Medulla oblongata (tissue), 1 donor: ENCODE data around the gene NECAP2.
"Not testable (repeated sequence)": the region's sequence is repeated elsewhere in the genome, so short reads cannot be mapped to it uniquely, and the experiment has no call there.

Experiments used
- DNase-seq: peaks from one replicate; pipeline ENCODE4 v3.0.0-alpha.2; 2015; ENCODE audit errors: extremely low spot score

The NECAP2 gene

GRCh38 chr1:16497474-16497904 is 57.0 kb downstream of the NECAP2 start:
- DNase-seq: peak; percentile 6

DNA sequence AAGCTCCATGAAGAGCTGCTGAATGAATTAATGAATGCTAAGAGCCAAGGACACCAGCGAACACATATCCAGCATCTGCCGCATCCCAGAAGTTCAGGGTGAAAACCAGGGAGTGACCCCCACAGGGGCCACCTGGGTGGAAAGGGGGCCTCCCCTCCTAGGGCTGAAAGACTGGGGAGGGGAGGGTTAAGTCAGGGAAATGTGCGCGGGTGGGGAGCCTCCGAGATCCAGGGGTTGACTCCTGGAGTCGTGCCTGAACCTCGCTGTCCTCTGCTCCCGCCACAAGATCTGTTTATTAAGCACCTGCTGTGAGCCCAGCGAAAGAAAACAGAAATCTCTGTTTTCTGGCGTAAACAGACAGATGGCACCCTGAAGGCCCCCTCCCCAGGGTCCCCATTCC is 57.5 kb downstream of the NECAP2 start:
- DNase-seq: not testable (repeated sequence)

- DNase-seq: peak; percentile 88
Measured at GRCh38 chr1:16498573-16499413, 58.3 kb downstream of the NECAP2 start.

DNA sequence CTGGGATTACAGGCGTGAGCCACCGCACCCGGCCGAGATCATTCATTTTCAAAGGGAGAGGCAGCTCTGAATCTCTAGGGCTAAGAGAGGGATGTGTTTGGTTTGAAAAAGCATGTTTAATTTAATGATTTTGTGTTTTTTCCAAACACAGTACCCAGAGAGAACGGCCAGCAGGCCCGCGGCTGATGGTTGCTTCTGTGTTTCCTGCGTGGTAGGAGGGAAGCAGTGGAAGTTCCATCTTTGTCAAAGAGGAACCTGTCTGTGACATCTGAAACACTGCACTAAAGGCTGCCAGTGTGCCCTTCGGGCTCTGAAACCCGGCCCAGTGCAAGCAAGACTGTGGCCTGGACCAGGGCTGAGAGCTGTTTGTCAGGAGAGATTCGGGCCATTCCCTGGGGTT is 59.9 kb downstream of the NECAP2 start:
- not testable (repeated sequence) for DNase-seq

DNA sequence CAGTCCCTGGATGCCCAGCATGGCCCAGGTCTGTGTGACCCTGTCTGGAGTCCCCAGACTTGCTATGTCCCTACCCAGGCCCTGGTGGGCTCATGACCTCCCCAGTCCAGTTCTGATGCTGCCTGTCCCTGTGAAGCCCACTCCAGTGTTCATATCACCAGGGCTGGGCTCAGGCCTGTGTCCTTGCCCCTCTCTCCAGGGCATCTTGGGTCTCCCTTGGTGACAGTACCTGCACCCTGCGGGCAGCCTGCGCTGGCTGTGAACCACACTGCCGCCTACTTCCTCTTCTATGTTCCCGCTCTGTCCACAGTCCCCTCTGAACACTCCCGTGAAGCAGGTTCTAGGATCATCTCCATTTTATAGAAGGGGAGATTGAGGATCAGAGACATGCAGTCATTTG is 60.5 kb downstream of the NECAP2 start:
- DNase-seq: not testable (repeated sequence)

DNA sequence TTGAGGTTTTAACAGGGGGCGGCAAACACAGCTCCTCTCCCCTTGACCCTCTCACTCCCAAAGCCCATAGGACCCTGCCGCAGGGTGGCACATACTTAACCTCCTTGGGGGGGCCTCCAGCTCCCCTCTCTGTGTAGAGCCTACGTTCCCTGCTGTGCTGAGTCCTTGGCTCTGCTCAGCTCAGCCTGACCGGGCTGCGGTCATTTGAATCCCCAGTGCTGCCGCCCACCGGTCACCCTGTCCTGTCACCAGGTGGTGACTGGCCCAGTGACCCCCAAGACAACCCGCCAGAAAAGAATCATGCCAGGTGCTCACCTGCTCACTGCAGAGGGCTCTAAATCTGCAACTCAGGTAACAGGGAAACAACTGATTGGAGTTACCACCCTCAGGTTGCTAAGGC is 60.9 kb downstream of the NECAP2 start:
- DNase-seq: not testable (repeated sequence)

- no peak for DNase-seq
Measured at GRCh38 chr1:16503494-16503893, 63.0 kb downstream of the NECAP2 start.

DNA sequence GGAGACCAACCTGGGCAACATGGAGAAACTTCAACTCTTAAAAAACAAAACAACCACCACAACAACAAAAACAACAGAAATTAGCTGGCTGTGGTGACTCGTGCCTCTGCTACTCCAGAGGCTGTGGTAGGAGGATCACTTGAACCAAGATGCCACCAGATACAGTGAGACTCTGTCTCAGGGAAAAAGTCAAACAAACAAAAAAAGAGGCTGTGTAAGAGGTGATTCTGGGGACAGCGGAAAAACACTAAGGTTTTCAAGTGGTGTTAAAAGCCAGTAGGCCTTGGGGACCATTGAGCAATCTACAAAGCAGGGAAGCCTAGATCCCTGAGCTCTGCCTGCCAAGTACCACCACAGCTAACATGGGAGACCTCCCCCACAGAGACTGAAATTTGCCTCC is 65.3 kb downstream of the NECAP2 start:
- not testable (repeated sequence) for DNase-seq

DNA sequence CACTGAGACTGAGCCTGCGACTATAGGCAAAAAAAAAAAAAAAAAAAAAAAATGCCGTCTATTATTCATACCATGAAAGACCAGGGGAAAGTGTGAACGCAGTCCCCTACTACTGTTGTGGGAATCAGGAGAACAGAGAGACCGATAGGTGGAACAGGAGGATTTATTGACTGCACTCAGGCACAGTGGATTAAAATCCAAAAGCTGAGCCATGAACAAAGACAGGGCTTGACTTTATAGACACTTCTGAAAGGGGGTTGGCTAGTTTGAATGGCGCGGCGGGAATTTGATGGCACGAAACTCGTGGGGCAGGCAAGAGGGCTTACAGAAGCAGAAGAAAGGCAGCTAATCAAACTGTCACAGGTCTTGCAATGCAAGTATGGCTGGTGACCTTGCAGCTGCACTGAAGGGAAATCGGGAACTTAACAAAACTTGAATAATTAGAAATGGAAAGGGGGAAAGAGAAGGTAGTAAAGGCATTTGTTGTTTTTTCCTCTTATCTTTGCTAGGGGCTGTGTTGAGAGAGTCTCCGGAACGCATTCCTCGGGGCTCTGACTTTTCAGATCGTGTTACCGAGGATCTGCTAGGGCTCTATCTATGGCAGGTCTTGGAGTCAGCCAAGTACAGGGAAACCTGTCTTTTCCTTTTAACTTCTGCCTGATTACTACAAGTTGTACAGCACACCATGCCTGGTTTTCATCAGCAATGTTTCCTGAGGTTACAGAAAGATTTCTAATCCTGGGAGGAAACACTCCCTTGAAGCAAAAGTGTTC is 66.0 kb downstream of the NECAP2 start:
- not testable (repeated sequence) for DNase-seq

DNA sequence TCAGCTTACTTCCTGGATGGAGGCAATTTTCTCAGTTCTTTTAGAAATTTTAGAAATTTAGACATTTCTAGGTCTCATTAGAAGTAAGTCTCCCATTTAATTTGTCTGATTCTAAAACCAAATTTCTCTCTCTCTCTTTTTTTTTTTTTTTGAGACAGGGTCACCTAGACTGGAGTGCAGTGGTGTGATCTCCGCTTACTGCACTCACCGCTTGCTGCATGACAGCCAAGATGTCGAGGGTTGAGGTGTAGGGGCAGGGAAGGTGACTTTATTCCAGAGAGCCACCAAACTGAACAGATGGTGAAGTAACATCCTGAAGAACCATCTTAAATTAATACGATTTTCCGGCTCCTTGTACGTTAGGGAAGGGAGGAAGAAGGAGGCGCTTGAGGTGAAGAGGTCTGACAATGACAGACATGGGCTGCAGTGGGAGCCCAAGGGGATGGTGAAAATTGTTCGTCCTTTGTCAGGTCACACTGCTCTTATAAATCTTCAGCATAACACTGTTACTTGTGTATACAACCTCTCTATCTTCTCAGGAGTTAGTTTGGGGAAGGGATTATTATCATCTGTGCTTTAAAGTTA is 68.4 kb downstream of the NECAP2 start:
- DNase-seq: peak; percentile 37
